Globus pallidus (tissue), 1 donor: Measurements from ENCODE around the gene PAX4.
"Not testable (repeated sequence)": the region's sequence is repeated elsewhere in the genome, so short reads cannot be mapped to it uniquely, and the experiment has no call there.

Experiments
- DNase-seq: peaks from one replicate; pipeline ENCODE4 v3.0.0-alpha.2; 2015; ENCODE audit warnings: low spot score

The PAX4 gene

DNA sequence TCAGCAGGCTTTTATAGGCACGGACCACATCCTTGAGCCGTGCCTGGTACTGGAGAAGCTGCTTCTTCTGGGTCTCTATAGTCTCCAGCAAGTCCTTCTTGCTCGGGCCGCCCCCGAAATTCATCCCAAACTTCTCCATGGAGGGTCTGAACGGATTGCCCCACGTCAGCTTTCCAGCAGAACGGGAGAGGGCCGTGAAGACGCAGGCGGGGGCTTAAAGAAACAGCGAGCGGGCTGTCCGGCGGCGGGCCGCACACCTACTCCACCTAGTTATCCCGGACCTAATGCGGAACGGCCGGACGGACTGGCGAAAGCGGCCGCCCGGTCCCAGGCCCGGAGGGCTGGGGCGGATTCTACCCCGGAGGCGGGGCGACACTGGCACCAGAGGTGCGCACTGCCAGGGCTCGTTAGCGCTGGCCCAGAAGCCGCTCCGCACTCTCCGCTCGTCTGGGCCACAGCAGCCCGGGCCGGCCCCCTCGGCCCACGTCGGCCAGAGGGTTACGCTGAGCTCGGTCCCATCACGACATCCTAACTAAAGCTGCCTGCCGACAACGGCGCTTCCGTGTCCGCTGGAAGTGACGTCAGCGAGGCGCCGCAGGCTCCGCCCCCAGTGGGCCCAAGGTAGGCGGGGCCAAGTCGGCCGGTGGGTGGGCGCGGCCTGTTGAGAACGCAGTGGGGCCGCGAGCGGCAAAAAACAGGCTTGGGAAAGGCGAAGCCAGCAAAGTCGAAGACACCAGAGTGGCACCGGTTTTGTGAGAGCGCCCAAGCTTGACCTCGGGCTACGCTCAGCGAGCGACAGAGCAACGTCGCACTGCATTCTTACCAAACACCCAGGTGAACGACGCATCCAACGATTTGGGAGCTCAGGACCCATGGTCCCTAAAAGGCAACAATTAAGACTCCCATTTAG is 32.6 kb downstream of the PAX4 start, which contains the start of gene GCC1:
Gene GCC1, minus strand, starts transcription at position 553 of the 910 bp plus-strand sequence. Its CDS starts 414 bp downstream, at position 139.
- peak; percentile 86 for DNase-seq

DNA sequence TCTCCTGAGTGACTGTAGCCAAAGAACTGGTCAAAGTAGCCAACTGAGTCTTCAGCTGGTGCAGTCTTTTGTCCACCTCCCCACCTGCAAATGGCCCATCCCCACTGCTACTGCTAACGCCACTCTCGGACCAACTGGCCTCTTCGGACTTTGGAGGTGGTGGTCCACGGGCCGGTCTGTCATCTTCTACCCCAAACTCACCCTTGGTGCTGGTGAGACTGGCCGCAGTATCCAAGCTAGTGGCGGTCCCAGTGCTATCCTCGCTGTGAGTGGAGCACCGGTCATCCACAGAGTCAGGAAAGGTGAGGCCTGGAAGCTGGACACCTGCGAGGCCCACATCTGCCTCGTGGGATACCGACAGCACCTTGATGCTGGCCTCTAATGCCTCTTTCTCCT is 33.3 kb downstream of the PAX4 start:
- DNase-seq: no peak

DNA sequence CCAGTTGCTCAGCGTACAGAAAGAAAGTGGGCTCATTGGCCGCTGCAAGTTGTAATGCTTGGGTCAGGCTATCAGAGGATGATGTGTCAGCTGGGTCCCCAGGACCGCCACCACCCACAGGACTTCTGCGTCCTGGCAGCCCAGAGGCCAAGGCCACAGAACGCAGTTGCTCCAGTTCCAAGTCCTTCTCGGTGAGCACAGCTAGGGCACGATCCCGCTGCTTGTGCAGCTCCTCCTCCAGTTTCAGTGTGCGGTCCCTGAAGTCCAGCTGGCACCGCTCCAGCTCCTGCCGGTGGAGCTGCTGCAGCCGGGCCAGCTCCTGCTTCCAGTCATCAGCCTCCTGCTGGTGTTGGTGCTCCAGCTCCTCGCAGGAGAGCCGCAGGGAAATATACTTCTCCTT is 35.6 kb downstream of the PAX4 start:
- peak; percentile 22 for DNase-seq

DNA sequence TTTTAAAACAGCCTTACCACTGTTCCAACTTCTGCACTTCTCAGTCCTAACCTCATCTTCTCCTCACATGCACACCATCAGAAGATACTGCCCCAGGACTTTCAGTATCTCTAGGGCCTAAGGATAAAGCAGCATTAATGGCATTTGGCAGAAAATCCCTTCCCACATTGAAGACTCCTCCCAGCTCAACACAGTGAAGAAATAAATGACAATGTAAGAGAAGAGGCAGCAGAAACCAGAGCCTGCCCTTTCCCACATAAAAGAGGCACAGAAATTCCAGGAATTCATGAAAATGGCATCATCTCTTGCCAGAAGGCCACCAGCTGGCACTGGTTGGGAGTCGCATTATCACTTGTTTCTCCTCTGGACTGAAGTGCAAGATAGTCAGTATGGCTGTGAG is 36.2 kb downstream of the PAX4 start:
- no peak for DNase-seq

DNA sequence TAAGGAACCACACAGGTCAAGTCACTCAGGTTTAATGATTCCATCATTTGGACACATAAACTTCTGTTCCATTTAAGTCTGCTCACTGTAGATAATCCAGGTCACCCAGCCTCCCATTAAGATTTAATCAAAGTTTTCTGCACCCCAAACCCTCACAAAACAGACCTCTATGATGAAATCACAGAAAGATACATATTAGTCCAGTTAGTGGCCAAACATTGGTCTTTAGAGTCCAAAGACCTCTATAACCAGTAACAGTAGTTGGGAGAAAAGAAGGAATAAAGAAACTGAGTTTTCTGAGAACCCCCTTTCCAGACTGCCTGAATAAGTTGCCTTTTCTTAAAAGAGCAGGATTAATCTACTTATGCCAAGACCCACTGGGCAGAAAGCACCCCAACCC is 37.3 kb downstream of the PAX4 start:
- no peak for DNase-seq

DNA sequence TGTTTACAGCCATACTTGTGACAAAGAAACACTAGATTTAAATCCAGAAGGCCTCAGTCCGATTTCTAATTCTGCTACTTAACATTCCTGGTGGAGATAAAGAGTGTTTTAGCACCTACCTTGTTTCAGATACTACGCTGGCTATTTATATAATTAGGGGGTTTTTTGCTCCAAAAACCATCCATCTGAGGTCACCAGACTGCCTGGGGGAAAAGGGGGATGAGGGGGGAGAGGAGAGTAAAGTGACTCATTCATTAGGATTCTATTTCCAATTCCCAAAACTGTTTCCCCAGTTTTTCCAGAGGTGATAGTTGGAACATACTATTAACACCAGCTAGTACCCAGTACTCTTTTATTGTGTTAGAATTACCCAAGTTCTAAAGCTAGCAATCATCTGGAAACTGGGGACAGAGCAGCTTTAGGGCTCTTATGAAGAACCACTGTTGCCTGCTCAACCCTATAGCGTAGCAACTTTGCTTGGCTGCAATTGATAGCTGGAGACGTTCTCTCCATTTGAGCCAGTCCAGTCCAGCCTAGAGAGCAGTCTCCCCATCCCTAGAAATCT is 39.1 kb downstream of the PAX4 start:
- no peak for DNase-seq

DNA sequence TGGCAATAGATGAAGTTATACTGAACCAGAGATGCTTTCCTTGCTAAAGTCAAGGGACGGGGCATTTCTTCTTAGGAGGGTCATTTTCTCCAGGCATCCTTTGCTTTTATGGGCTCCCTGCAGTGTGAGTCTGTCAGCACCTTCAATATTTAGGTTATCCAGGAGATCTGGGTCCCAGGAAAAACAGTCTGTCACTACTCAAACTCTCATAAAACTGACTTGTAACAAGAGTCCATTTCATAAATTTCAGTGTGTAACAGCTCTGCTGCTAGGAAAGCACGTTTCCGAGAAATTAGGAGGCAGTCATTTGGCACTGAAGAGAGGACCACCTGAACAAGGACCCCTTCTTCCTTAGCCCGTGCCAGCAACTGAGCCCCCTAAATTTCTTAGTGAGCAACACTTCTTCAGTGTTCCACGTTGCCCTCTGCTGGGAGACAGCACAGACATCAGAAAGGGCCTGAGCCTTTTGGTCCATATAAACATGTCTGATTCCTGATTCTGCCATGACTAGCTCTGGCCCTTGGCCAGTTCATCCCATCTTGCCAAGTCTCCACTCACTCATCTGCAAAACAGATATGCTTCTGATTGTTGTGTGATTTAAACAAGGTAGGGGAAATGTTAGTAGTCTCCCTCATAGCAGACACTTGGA is 39.8 kb downstream of the PAX4 start:
- no peak for DNase-seq

DNA sequence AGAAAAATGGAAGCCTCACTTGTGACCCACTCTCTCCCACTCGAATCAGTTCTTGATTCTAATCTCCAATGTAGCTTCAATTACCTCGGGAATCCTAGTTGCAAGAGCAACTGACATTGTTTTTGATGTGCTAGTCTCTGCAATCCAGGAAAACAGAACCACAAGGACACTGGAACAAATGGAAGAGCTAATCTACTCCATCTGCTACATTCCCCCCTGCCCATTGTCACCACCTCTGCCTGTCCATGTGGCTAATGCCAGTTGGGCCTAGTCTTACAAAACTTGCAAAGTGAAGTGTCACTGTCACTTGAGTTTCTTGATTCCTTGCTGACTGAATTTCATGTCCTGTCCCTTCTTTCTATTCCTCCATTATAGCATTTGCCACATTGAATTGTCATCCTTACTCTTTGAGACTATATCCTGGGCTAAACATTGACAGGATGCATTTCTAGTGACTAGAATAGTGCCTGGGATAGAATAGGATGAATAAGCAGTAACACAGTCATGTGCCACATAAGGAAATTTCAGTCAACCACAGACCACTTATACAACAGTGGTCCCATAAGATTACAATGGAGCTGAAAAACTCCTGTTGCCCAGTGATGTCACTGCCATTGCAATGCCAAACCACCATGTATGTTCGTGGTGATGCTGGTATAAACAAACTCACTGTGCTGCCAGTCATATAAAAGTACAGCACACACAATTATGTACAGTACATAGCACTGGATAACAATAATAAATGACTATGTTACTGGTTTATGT is 46.0 kb downstream of the PAX4 start:
- DNase-seq: no peak

DNA sequence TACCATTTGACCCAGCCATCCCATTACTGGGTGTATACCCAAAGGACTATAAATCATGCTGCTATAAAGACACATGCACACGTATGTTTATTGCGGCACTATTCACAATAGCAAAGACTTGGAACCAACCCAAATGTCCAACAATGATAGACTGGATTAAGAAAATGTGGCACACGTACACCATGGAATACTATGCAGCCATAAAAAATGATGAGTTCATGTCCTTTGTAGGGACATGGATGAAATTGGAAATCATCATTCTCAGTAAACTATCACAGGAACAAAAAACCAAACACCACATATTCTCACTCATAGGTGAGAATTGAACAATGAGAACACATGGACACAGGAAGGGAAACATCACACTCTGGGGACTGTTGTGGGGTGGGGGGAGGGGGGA is 49.9 kb downstream of the PAX4 start:
- not testable (repeated sequence) for DNase-seq

DNA sequence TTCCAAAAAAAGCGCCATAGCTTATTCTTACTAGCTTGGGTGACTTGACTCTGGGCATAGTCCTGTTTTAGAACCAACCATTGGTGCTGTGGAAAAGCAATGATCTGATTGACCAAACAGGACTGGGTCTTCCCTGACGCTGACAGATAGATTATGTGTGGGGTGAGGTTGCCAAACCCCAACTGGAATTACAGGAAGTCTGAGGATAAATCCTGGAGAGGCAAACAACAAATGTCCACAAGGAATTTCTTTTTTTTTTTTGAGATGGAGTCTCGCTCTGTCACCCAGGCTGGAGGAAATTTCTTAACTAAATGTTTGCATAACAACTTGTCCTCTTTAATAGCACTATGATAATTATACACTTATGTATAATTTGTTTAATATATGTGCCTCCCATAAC is 51.7 kb downstream of the PAX4 start:
- no peak for DNase-seq
